ENCODE results near the gene SETD9. TPM values are rescaled to one million over a fixed set of nuclear protein-coding genes. Genes with fewer than 3 reads are reported as not detected.

The SETD9 gene
- total and polyA plus RNA-seq, 2 donors from 2014 or later = 8.0 to 9.3 TPM

GRCh38 chr5:56964173-56964572, 54.8 kb downstream of the SETD9 start:
- no peak overlapping the region for H3K9ac ChIP-seq (ENCODE audit: low read length in 3 of 3)
- FAIRE-seq = no peak

More at GRCh38 chr5:56964173-56964572, 54.8 kb downstream of the SETD9 start:
- intact Hi-C loops (cut with DNase I) = no loop called here
- Histone ChIP-seq H3K4me3 (ENCODE audit: low read length in 3 of 3) (no peak overlapping the region), H3K27me3 (ENCODE audit: control insufficient read depth, insufficient read depth, low read length) (no peaks in the 10 kb centered on the region), H3K27ac (ENCODE audit: low read depth in 2 of 2, low read length in 2 of 2) (no peak overlapping the region), H3K4me1 (ENCODE audit: control insufficient read depth in 2 of 3, insufficient read depth in 2 of 3, low read depth in 1 of 3, low read length in 3 of 3) (no peaks in the 10 kb centered on the region), H3K36me3 (ENCODE audit: control insufficient read depth in 2 of 3, insufficient read depth in 3 of 3, low read length in 3 of 3) (no peaks in the 10 kb centered on the region), H3K9me3 (ENCODE audit: control insufficient read depth in 2 of 3, insufficient read depth in 1 of 3, low read length in 3 of 3) (no peaks in the 10 kb centered on the region)
- no peak for DNase-seq
- TF ChIP-seq CTCF (IDR thresholded peaks at IDR 0.05; ENCODE audit: borderline replicate concordance, extremely low read depth, insufficient read depth) = no peak

Other genes starting within 250 kb of the SETD9 start
- gene MAP3K1, start 94.0 kb upstream of the SETD9 start, total RNA-seq = 64.0 TPM
- 8.1 TPM for gene MAP3K1, start 94.0 kb upstream of the SETD9 start, polyA plus RNA-seq (ENCODE audit: insufficient read depth, low read depth, low replicate concordance)
- 25.1 TPM for gene MIER3, start 42.5 kb downstream of the SETD9 start, total RNA-seq
- gene MIER3, start 42.5 kb downstream of the SETD9 start, polyA plus RNA-seq (ENCODE audit: insufficient read depth, low read depth, low replicate concordance) = 4.7 TPM